OCI-LY1 (cell line): ENCODE data around the gene DCDC2.

Experiments
- CTCF ChIP-seq: fragments of 200-600 bp; sonication (generic), shearing (Covaris generic); IDR thresholded peaks from 2 replicates; pipeline ENCODE4 v1.5.1; 2017; ENCODE audit warnings: mild to moderate bottlenecking, antibody characterized with exemption, low read length, moderate library complexity, mixed read lengths
- EZH2 ChIP-seq: fragments of 200-600 bp; sonication (generic), shearing (Covaris generic); IDR thresholded peaks from 2 replicates; pipeline ENCODE4 v1.8.0; 2017; ENCODE audit warnings: borderline replicate concordance, mixed run types, mild to moderate bottlenecking, antibody characterized with exemption, low read length, moderate library complexity, mixed read lengths

DNA sequence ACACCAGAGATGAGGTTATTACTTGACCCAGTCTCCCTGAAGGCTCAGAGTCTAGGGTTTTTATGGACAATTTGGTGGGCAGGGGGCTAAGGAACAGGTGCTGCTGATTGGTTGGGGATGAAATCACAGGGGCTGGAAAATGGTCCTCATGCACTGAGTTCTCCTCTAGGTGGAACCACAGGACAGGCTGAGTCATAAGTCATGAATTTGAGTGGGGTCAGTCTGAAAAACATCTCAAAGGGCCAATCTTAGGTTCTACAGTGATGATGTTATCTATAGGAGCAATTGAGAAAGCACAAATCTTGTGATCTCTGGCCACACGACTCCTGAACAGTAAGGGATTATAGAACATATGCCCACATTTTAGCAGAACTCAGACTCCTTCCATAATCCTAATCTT, 39.0 kb upstream of the DCDC2 start:
- TF ChIP-seq CTCF (no peak), EZH2 (no peak)
